Inflammatory macrophage treated with lipopolysaccharide for 1 hour (primary cell): ENCODE results near the gene GLIS1.

Experiments
- DNase-seq, 2 donors: peaks; one replicate each; pipeline ENCODE4 v3.0.0-alpha.2; 2020 to 2022

The GLIS1 gene

DNA sequence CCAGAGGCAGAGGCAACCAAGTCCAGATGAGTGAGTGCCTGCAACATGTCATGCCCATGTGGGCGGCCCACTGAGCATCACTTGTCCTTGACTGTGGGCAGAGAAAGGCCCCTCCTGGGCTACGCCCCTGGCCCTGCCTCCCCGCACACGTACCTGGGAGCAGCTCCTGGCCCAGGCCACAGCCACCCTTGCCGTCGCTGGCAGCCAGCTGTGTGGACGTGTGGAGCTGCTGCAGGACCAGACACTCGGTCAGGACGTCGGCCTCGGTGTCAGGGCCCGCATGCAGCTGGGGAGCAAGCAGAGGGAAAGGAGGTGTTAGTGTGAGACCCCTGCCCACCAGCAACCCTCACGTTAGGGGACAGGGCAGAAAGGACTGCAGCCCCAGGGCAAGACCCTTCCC lies 218.5 kb downstream of the GLIS1 start:
- DNase-seq: no peak

DNA sequence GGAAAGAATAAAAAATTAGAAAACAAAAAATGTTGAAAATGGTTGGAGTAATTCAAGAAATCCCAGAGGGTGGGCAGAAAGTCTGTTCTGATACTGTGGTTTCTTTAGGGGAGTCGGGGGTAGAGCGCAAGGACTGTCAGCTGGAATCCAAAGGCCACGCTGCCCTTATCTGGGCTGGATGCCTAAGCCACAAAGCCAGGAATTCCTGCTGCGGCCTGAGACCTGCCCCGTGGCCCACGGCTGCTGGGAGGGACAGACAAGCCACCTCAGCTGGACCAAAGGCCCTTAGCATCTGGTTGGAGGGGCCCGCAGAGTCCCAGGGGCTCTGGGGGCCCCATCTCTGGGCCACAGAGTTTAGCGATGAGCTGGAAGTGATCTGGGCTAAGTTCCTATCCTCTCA lies 219.5 kb downstream of the GLIS1 start:
- no peak for DNase-seq

DNA sequence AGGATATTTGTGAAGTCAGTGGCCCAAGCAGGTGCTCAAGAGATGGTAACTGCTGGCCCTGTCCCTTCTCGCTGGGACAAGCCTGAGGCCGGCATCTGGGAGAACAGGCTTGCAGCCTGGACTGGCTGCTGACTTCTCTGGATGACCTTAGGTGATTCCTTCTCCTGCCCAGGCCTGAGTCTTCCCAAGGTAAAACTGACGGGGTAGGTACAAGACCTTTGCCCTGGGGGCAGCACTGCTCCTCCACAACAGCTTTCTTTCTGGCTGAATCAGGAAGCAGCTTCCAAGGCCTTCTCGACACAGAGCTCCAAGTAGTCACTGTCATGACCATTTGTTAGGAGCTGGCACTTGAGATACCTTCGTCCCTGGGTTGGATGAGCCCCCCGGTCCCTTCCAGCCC lies 220.2 kb downstream of the GLIS1 start:
- no peak for DNase-seq

DNA sequence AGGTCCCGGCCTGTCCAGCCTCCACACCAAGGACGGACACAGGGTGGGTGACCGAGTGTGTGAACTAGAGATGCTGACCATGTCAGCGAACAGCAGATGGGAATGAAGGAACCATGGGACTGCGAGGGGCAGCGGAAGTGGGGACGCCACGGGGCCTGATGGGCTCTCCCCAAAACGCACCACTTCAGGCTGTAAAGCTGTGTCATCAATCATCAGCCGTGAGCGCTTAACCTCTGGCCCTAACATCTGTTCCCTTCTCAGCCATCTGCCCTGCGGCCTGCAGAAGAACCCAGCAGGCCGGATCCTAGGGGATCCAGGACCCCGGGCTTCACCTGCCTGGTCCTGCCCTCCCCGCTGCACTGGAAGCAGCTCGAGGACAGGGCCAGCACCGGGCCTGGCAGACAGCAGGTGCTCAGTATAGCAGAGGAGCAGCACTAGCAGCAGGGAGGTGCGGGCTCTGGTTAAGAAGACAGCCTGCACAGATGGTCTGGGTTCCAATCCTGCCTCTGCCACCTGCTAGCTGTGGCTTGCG lies 221.1 kb downstream of the GLIS1 start:
- no peak for DNase-seq

DNA sequence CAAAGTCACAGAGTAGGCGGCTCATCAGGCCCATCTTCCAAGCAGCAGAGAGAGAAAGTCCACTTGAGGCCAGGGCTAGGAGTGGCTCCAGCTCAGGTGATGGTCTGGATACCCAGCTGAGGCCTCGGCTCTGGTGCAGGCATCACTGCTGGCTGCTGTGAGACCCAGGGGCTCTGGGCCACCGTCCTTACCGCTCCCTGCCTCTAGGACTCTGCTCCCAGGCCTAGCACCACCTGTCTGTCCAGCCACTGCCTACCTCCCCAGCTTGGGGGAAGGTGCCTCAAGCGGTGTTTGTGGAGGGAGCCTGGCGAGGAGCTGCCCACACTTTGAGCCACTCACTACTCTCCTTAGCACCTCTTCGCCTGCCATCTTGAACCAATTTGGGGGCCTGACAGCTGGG lies 221.9 kb downstream of the GLIS1 start:
- no peak for DNase-seq

DNA sequence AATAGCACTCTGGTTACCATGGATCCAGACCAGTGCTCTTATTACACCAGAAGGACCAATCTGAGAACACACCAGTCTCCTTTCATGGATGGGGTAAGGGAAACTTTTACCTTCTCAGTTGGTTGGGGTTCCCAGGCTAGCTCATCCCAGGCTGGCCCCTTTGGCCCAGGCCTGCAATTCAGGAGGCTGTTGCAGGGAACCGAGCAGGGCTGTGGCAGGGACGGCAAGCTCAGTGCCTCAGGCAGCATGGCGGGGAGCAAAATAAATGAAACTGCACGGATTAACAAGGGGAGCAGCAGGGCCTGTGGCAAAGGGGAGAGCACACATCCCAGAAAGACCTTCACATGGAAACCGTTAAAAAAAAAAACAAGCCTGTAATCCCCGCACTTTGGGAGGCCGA lies 222.8 kb downstream of the GLIS1 start:
- no peak for DNase-seq

DNA sequence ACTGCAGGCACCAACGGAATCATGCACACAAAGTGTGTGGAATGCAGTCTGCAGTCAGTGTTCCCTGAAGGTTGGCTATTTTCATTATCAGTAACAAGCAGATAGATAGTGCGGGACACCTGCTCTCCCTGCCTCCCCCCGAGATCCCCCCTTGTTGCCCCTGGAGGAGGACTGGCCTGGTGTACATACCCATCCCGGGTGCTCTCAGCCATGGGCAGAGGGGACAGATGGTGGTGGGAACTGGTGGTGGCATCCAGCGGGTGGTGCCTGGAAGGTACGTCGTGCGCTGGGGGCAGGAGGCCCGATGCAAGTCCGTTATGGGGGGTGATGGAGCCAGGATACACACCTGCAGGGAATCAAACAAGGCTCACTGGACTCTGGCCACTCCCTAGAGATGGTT lies 224.5 kb downstream of the GLIS1 start:
- no peak for DNase-seq

DNA sequence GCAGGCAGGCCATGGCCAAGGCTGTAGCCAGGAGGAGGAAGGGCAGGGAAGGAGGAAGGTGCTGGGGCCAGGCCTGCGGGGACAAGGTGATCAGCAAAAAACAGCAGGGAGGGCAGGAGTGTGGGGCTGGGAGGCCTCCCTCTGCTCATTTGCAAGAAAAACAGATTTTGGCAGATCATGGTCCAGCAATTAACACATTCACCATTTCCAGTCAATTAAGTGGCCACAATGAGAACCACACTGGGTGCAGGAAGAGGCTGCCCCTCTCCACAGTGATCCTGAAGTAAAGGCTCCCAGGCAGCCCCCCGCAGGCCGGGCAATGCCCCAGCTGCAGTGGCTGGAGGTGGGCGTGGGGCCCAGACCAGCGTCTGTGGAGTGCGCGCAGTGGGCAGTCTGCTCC lies 225.1 kb downstream of the GLIS1 start:
- no peak for DNase-seq

DNA sequence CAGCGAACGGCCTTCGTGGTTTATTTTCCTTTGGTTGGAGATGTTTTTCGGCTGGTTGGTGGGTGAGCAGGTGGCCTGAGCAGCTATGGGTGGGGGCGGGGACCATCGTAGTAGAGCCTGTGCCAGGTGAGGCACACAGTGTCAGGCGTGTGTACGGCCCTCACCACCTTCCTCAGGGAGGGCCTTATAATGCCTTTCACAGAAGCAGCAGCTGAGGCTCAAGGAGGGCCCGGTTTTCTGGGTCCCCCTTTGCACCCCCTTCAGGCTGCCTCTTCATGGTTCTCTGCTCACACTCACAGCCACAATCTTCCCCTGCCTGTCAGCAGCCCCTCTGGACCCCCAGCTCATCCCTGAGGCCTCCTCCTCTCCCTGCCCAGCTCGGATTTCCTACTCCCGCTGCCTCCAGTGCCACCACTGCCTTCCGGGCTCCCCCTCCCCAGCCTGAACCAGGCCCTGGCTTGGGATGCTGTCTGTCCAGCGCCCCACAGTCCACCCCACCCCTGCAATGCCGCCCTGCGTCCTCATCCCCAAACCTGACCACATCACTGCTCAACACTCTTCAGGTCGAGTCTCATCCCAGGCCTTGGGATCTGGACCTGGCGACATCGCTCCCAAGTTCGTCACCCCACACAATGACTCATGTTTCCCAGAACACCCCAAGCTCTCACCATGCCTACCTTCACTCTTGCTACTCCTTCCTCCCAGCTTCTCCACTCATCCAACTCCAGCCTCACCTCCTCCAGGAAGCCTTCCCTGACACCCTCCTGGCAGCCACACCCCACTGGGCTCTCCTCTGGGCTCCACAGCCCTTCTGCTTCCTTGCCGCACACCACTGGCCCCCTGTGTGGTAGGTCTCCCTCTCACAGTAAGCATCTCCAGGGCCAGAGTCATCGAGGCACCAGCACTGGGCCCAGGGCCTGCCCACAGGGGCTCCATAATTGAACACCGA lies 225.9 kb downstream of the GLIS1 start:
- DNase-seq: no peak

DNA sequence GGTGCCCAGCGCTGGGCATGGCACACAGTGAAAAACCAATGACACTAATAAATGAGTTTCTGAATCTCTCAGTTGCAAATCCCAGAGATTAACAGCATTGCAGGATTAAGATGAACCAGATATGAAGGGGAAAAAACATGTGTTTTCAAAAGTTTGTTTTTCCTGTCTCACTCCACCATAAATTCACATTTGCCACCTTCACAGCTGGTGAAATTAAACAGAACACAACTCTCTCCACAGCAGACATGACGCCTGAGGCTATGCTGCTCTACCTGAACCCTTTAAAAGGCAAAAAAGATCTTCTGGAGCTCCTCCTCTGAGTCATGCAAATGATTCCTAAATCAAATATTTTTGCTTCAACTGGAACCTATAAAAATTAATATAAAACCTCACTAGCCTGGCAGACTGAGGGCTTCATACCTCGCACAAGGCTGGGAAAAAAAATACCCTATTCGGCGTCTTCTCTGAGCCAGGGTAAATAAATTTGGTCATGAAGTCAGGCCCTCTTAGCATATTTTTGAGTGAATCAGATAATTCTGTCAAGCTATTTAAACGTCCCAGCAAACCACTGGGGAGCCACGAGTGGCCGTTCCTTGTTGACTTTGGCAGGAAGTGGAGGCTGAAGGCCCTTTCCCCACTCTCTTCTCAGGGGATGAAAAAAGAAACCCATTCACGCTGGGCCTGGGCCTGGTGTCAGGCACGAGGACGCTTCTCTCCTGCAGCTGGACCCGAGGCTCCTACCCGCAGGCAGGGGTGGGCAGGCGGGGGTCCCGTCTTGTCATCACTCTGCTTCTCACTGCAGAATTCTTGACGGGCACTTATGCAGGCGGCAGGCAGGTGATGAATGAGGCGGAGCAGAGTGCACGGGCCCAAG lies 226.8 kb downstream of the GLIS1 start:
- no peak for DNase-seq

DNA sequence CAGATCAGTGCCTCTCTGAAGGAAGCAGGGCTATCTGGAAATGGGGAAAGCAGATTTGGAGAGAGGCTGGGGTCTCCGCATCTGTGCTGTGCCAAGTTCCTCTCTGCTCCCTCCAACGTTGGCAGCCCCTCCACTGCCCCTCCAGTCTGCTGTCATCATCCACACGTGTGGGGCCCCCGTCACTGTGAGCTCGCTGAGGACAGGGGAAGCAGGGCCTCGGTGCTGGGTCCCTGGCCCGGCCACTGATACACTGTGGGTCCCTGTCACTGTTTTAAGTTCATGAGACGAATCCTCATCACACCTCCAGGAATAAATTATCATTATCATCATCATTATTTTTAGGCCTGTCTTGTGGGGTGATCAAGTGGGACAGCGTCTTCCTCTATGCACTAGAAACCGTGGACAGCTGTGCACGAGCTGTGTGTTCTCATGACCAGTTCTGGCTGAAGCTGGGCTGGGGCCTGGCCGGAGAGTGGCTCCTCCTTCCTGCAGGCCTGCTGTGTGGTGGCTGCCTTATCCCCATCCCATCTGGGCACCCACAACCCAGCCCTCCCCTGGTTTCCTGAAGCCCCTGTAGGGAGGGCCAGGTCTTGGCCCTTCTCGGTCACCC lies 227.5 kb downstream of the GLIS1 start:
- DNase-seq: no peak

DNA sequence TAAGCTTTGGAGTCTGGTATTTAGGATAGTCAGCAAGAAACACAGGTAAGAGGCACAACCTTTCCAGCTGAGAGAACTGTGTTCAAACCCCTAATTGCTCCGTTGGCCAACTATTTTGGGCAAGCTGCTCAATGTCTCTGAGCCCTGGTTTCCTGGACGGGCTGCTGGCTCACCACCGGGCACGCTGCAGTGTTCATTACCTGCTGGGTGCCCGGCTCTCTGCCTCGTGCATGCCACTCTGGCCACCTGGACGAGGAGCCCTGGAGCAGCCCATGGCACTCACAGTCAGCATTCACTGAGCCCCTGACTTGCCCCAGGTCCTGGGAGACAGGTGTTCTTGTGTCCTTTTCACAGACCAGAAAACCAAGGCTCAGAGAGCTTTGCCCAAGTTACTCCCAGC lies 228.7 kb downstream of the GLIS1 start:
- DNase-seq: no peak

DNA sequence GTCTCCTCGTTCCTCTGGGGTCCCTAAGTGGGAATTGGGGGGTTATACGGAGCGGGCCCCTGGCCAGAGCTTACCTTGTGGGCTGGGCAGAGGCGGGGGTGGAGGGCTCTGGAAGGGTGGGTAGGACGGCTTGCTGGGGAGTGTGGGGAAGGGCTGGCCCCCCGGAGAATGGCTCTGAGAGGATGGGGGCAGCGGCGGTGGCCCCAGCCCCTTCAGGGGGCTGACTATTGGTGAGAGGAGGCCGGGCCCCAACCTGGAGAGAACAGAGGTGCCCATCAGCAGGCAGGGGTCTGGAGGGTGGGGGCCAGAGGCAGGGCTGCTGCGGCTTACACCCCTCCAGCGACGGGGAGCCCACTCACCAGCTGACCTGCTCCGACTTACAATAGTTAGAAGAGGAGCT lies 229.2 kb downstream of the GLIS1 start:
- DNase-seq: no peak

DNA sequence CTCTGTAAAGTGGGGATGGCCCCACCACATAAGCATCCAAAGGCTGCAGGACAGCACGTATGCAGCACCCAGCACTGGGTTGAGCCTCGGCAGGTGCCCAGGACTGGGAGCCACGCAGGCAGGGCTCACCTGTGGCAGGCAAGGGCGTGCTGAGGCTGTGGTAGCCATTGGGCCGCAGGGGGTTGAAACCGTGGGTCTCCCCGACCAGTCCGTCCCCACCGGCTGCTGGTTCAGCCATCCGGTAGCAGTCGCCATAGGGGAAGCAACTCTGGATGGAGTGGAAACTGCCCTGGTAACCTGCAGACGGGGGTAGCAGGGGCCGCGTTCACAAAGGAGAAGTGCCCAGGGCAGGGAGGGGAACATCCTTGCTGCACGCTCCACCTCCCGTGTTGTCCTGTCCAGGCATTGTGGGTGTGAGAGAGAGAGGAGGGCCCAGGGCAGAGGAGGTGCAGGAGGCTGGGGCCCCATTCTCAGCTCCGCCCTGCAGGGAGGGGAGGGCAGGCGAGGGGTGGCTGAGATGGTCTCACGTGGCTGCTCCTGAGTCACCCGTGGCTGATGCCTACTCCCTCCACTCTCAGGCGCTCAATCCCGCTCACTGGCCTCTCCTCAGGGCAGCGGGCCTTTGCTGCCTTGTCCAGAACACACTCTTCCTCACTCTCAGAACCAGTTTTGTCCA lies 229.8 kb downstream of the GLIS1 start:
- peak; percentile 12 to 53 for DNase-seq

DNA sequence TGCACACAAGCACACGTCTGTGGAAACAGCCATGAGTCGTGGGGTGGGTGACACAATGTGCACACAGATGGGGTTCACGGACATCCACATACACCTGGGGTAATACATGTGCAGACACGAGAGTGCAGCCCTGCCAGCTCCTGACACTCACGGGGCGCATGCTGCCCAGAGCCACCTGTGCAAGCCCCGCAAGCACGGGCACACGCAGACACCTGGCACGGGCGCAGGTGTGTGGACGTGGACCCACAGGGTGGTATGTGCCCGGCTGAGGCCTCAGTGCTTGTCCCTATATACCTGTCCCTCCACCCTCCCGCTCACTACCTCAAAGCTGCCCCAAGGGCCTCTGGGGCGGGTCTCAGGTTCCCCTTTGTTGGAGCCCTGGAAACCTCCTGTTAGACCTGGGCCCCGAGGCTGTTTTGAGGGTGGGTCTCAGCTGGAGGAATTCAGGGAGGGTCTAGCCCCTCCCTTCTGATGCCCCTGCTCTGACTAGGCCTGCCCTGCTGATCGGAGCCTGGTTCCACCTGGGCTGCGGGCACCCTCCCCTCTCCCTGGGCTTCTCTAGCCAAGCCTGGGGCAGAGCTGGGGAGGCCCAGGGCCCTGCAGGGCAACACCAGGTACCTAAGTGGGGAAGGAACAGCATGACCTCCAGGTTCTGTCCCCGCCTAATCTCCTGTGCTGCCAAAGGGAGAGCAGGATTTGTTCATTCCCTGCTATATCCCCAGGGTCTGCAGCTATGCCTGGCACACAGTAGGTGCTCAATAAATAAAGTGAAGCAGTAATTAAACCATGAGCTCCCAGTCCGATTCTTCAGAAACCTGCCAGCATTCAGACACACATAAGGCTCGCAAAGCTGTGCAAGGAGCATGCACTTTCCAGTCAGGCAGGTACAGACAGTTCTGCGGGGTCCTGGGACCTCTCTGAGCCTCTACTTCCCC lies 230.6 kb downstream of the GLIS1 start:
- no peak for DNase-seq

DNA sequence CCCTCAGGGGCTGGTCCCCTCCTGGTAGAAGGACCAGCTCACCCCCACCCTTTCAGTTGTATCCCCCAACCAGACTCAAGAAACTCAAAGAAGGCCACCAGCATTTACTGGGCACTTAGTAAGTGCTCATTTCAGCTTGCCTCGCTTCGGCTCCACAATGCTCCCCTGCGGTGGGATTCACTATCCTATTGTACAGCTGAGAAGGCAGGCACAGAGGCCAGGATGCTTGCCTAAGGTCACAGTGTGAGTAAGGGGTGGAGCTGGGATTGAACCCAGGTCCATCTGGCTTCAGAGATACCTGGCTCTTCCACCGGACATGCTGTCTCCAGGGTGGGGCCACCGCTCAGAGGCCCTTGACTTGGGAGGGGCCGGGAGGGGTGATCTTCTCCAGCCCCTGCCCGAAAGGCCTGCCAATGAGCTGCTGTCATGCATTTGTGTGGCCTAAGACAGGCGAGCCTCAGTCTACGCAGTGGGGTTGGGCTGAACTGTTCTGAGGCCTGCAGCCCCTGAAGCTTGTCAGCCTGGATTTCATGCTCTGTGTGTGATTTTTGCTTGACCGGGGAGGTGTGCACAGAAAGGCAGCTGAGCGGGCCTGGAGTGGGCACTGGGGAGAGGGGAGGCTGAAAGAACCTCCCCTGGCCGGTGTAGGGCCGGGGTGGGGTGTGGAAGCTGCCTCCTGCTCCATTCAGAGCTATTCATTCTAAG lies 231.7 kb downstream of the GLIS1 start:
- DNase-seq: no peak

DNA sequence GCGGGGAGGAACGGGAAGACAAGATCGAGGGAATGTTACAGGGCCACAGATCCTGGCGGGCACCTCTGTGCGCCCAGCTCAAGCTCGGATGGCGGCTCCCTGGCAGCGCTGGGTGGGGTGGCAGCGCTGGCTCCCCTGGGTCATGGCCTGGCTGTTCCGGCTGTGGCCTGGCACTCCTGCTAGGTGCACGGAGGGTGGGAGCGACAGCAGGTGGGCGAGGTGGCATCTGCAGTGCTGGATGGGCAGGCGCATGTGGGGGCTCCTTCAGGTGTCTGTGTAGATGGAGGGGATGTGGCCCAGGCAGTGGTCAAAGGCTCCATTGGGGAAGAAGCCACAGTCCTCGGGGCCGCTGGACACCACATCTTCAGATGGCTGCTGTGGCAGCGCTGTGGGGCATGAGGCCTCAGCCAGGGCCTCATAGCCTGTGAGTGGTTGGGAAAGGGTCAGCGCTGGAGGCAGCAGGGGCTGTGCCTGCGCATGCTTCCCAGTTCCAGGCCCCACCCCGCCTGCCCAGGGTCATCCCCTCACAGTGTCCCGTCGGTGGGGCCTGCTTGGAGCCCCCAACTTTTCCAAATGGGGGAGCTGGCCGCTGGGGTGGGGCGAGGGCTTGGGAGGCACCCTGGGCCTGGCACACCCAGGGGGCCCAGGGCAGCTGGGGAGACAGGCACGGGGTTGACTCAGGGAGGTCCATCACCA lies 232.5 kb downstream of the GLIS1 start:
- DNase-seq: no peak

DNA sequence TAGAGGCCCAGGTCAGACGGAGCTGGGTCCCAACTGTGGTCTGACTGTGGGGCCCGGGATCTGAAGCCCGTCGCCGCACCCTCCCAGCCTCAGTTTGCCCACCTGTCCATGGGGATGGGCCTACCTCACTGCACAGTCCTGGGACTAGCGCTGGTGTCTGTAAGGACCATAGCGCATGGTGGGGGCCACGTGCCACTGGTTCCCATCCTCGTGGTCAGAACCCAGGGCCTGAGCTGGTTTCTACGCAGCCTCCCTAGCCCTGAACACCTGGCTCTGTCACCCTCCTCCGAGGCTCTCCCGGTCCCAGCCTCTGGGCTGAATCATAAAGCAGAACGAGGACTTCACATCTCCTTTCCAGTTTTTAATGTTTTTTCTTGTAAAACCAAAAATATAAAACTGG lies 233.1 kb downstream of the GLIS1 start:
- no peak for DNase-seq

DNA sequence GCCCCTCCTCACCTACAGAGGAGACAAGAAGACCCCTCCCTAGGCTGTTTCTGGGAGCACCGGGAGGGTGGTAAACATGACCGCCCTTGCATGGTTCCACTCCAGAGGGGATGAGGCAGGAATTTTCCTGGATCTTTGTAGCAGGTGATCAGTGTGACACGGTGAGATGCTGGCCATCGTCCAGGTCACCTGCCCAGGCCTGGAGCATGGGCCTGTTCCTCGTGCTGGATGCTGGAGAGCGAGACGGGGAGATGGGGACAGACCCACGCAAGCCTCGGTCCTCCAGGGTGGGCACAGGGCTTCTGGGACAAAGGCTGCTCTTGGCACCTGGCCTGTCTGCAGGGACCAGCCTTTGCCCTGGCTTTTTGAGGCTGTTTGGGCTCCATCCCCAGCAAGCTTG lies 233.6 kb downstream of the GLIS1 start:
- DNase-seq: no peak

DNA sequence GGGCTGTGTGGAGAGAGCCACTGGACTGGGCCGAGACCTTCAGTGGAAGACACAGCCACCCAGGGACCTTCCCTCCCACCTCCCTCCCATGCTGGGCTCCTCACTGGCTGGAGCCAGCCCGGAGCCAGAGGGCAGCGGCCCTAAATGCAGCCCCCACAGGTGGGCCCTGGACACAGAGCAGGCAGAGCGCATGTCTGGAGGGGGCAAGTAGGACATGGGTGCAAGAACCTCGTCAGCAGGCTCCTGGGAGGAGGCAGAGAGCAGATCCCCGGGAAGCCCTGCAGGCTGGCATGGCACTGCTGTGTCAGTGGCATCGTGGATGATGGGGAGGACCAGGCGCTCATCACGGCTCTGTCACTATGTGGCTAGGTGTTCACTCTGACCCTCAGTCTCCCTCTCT lies 234.1 kb downstream of the GLIS1 start:
- no peak for DNase-seq
